Keratinocyte (primary cell): ENCODE results near the gene NFAT5. TPM values are rescaled to one million over a fixed set of nuclear protein-coding genes. Genes with fewer than 3 reads are reported as not detected.
"Not testable (repeated sequence)": the region's sequence is repeated elsewhere in the genome, so short reads cannot be mapped to it uniquely, and the experiment has no call there.

ENCODE experiments used
- DNase-seq: peaks from one replicate; pipeline ENCODE4 v3.0.0-alpha.2; 2011; ENCODE audit warnings: low read depth, missing footprints, low spot score
- FAIRE-seq: peaks from 2 replicates; lab custom pipeline; 2011; peaks lifted over from hg19 to GRCh38; lab: Jason Lieb, UNC
- H2AFZ ChIP-seq: 2 replicates; pipeline ENCODE4 v1.6.0; 2012; ENCODE audit warnings: low read length, control low read depth, inconsistent platforms; ENCODE audit not compliant: control insufficient read depth
- H3K27ac ChIP-seq: 2 replicates; pipeline ENCODE4 v1.5.1; 2011; ENCODE audit warnings: low read length; ENCODE audit not compliant: control insufficient read depth, insufficient read depth
- H3K27me3 ChIP-seq: 3 replicates; pipeline ENCODE4 v1.6.0; 2011; ENCODE audit warnings: low read length; ENCODE audit not compliant: control insufficient read depth, insufficient read depth; ENCODE audit errors: extremely low read depth
- H3K36me3 ChIP-seq, 2 experiments: 2 replicates in 1 of 2; 3 replicates in 1 of 2; pipeline ENCODE4 v1.5.1; 2011; ENCODE audit warnings: low read length in 2 of 2, mild to moderate bottlenecking in 1 of 2; ENCODE audit not compliant: control insufficient read depth in 2 of 2, insufficient read depth in 2 of 2; ENCODE audit errors: extremely low read depth in 1 of 2
- H3K4me1 ChIP-seq: 3 replicates; pipeline ENCODE4 v1.5.1; 2011; ENCODE audit warnings: low read length; ENCODE audit not compliant: control insufficient read depth, insufficient read depth; ENCODE audit errors: extremely low read depth
- H3K4me2 ChIP-seq: 3 replicates; pipeline ENCODE4 v1.6.0; 2011; ENCODE audit warnings: low read depth, low read length; ENCODE audit not compliant: control insufficient read depth, insufficient read depth; ENCODE audit errors: extremely low read depth
- H3K4me3 ChIP-seq, 3 experiments: fragments of 200-600 bp in 1 of 3; sonication (generic) in 1 of 3; 2 replicates in 2 of 3; 3 replicates in 1 of 3; pipeline ENCODE4 v1.5.1; 2011 to 2016; ENCODE audit warnings: low read length in 3 of 3, mild to moderate bottlenecking in 3 of 3, control low read depth in 2 of 3, inconsistent platforms in 1 of 3, low read depth in 1 of 3, mixed read lengths in 1 of 3, mixed run types in 1 of 3, moderate library complexity in 1 of 3; ENCODE audit not compliant: control insufficient read depth in 2 of 3, insufficient read depth in 2 of 3; ENCODE audit errors: extremely low read depth in 1 of 3
- H3K79me2 ChIP-seq: 2 replicates; pipeline ENCODE4 v1.6.0; 2012; ENCODE audit warnings: low read length; ENCODE audit not compliant: control insufficient read depth, insufficient read depth
- H3K9ac ChIP-seq: 3 replicates; pipeline ENCODE4 v1.6.0; 2011; ENCODE audit warnings: low read length; ENCODE audit not compliant: control insufficient read depth, insufficient read depth; ENCODE audit errors: extremely low read depth
- H3K9me1 ChIP-seq: 3 replicates; pipeline ENCODE4 v1.6.0; 2011; ENCODE audit warnings: low read length; ENCODE audit not compliant: control insufficient read depth, insufficient read depth; ENCODE audit errors: extremely low read depth
- H3K9me3 ChIP-seq: 2 replicates; pipeline ENCODE4 v1.5.1; 2012; ENCODE audit warnings: low read depth, low read length; ENCODE audit not compliant: control insufficient read depth
- H4K20me1 ChIP-seq: 3 replicates; pipeline ENCODE4 v1.6.0; 2011; ENCODE audit warnings: low read length; ENCODE audit not compliant: control insufficient read depth, insufficient read depth; ENCODE audit errors: extremely low read depth
- CTCF ChIP-seq, 3 experiments: IDR thresholded peaks in 1 of 3; conservative IDR thresholded peaks in 1 of 3; optimal IDR thresholded peaks in 1 of 3; 2 replicates in 2 of 3; 3 replicates in 1 of 3; pipeline versions ENCODE3 to v1.5.1; 2011; ENCODE audit warnings: low read length in 3 of 3, mild to moderate bottlenecking in 3 of 3, moderate library complexity in 2 of 3, control low read depth in 1 of 3, inconsistent platforms in 1 of 3; ENCODE audit not compliant: insufficient read depth in 2 of 3; ENCODE audit errors: extremely low read depth in 1 of 3
- EZH2 ChIP-seq: IDR thresholded peaks from one replicate; pipeline ENCODE4 v1.6.1; 2012; ENCODE audit warnings: inconsistent platforms, mild to moderate bottlenecking, low read length, moderate library complexity
- dilution Hi-C: fragments of 300-500 bp; cut with MboI; formaldehyde crosslinking; loops from one replicate; pipeline ENCODE4 v1.7.0; 2020; ENCODE audit warnings: low sequenced_read_pairs; ENCODE audit not compliant: extremely low pct_ligation_motif_present
- polyA plus RNA-seq, 5 experiments: library from polyadenylated mRNA; depleted of rRNA in 3 of 5; stranded (reverse) in 3 of 5; stranded (forward) in 1 of 5; unstranded in 1 of 5; fragments of >200 nt; gene quantifications; 1 replicate in 1 of 5; 2 replicates in 3 of 5; 3 replicates in 1 of 5; pipeline versions ENCODE4 v1.2.1 to v1.2.3, GENCODE V29; 2011 to 2012; ENCODE audit warnings: missing spikeins in 2 of 5, low read depth in 1 of 5, low replicate concordance in 1 of 5

Gene NFAT5
- polyA plus RNA-seq, 1 donor (not counting 4 experiments of a cell fraction or from before 2014, with no cell fraction given) = 24.9 TPM

DNA sequence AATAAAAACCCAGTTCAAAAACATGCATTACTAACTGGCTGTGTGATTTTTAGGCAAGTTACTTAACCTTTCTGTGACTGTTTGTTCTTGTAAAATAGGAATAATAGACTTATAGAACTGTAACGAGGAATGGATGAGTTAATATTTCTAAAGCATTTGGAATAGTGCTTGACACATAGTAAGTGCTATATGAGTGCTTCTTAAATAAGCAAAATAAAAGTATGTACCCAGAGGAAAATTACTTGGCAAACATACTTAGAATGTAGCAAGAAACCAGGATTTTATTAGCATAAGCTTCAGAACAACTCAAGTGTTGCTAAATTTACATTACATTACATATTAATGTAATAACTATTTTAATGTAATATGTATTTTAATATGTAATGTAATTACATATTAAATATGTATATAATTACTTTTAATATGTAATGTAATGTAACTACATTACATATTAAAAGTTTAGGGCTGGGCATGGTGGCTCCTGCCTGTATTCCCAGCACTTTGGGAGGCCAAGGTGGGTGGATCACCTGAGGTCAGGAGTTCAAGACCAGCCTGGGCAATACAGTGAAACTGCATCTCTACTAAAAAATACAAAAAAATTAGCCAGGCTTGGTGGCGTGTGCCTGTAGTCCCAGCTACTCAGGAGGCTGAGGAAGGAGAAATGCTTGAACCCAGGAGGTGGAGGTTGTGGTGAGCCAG is 14.2 kb downstream of the NFAT5 start:
- H4K20me1 ChIP-seq = peaks cover 4% of the 10 kb centered on the region
- no peak for FAIRE-seq
- H3K4me2 ChIP-seq = no peak overlapping the region
- no peak overlapping the region for H2AFZ ChIP-seq
- no peaks in the 10 kb centered on the region for H3K9me1 ChIP-seq
- dilution Hi-C loops = no loop called here
- H3K9me3 ChIP-seq = no peaks in the 10 kb centered on the region
- H3K27ac ChIP-seq = no peak overlapping the region
- H3K36me3 ChIP-seq = peaks cover 0 to 10% of the 10 kb centered on the region in 2 experiments
- H3K9ac ChIP-seq = no peak overlapping the region
- H3K4me1 ChIP-seq = no peaks in the 10 kb centered on the region
- no peaks in the 10 kb centered on the region for H3K27me3 ChIP-seq
- DNase-seq = no peak
- peaks cover 94% of the 10 kb centered on the region for H3K79me2 ChIP-seq
- H3K4me3 ChIP-seq = no peak overlapping the region
- TF ChIP-seq CTCF (optimal IDR thresholded peaks at IDR 0.05 in 1 of 3, IDR thresholded peaks at IDR 0.05 in 1 of 3, conservative IDR thresholded peaks at IDR 0.05 in 1 of 3; ENCODE audit: extremely low read depth in 1 of 3, insufficient read depth in 2 of 3, low read length in 3 of 3) (no peak), EZH2 (no peak)

- DNase-seq = no peak
- no peaks in the 10 kb centered on the region for H3K4me1 ChIP-seq
- H3K36me3 ChIP-seq = peaks cover 0 to 7% of the 10 kb centered on the region in 2 experiments
- H2AFZ ChIP-seq = no peak overlapping the region
- H3K27me3 ChIP-seq = no peaks in the 10 kb centered on the region
- dilution Hi-C loops = no loop called here
- H3K9ac ChIP-seq = no peak overlapping the region
- TF ChIP-seq EZH2 = no peak
- TF ChIP-seq CTCF (optimal IDR thresholded peaks at IDR 0.05 in 1 of 3, IDR thresholded peaks at IDR 0.05 in 1 of 3, conservative IDR thresholded peaks at IDR 0.05 in 1 of 3; ENCODE audit: extremely low read depth in 1 of 3, insufficient read depth in 2 of 3, low read length in 3 of 3) = no peak
- H3K27ac ChIP-seq = no peak overlapping the region
- H3K4me3 ChIP-seq = no peak overlapping the region
- no peak for FAIRE-seq
- H4K20me1 ChIP-seq = peaks cover 4% of the 10 kb centered on the region
- H3K4me2 ChIP-seq = no peak overlapping the region
- no peaks in the 10 kb centered on the region for H3K9me1 ChIP-seq
- no peaks in the 10 kb centered on the region for H3K9me3 ChIP-seq
- H3K79me2 ChIP-seq = peaks cover 93% of the 10 kb centered on the region
Measured at GRCh38 chr16:69581297-69581696, 15.5 kb downstream of the NFAT5 start.

DNA sequence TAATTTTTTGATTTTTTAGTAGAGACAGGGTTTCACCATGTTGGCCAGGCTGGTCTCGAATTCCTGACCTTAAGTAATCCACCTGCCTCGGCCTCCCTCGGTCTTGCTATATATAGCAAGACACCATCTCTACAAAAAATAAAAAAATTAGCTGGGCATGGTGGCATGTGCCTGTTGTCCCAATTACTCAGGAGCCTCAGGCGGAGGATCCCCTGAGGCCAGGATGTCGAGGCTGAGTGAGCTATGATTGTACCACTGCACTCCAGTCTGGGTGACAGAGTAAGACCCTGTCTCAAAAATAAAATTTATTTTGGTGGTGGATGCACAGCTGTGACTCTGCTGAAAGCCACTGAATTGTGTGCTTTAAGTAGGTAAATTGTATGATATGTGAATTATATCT is 18.7 kb downstream of the NFAT5 start:
- H3K4me2 ChIP-seq, H2AFZ ChIP-seq, H3K36me3 ChIP-seq, H3K4me1 ChIP-seq, dilution Hi-C loops, H4K20me1 ChIP-seq, H3K9me3 ChIP-seq, H3K27ac ChIP-seq, H3K27me3 ChIP-seq, H3K4me3 ChIP-seq, H3K9me1 ChIP-seq, H3K9ac ChIP-seq, FAIRE-seq, DNase-seq: not testable (repeated sequence)
- H3K79me2 ChIP-seq = peaks cover 92% of the 10 kb centered on the region
